ENCODE data around the gene DTL.

The DTL gene

GRCh38 chr1:212091438-212092121, 56.0 kb downstream of the DTL start:
- FAIRE-seq: no peak

GRCh38 chr1:212097360-212097759, 61.8 kb downstream of the DTL start:
- FAIRE-seq: no peak

GRCh38 chr1:212098310-212098709, 62.8 kb downstream of the DTL start:
- FAIRE-seq: no peak

- FAIRE-seq: no peak
These were observed 63.2 kb downstream of the DTL start for GRCh38 chr1:212098771-212099170.

GRCh38 chr1:212101251-212101650, 65.7 kb downstream of the DTL start:
- no peak for FAIRE-seq

GRCh38 chr1:212101735-212102134, 66.2 kb downstream of the DTL start:
- no peak for FAIRE-seq

- no peak for FAIRE-seq
These were observed 69.2 kb downstream of the DTL start for GRCh38 chr1:212104586-212105325.

- FAIRE-seq: no peak
These were observed 70.8 kb downstream of the DTL start for GRCh38 chr1:212106286-212106792.

GRCh38 chr1:212107481-212107880, 71.9 kb downstream of the DTL start:
- no peak for FAIRE-seq

- FAIRE-seq: no peak
These were observed 72.6 kb downstream of the DTL start for GRCh38 chr1:212108187-212108586.

- no peak for FAIRE-seq
These were observed 73.4 kb downstream of the DTL start for GRCh38 chr1:212108981-212109380.

- FAIRE-seq: no peak
These were observed 74.2 kb downstream of the DTL start for GRCh38 chr1:212109728-212110127.

- no peak for FAIRE-seq
These were observed 75.1 kb downstream of the DTL start for GRCh38 chr1:212110617-212111016.

- FAIRE-seq: no peak
These were observed 76.0 kb downstream of the DTL start for GRCh38 chr1:212111536-212111935.

GRCh38 chr1:212113706-212114105, 78.2 kb downstream of the DTL start:
- no peak for FAIRE-seq

- FAIRE-seq: no peak
These were observed 82.8 kb downstream of the DTL start for GRCh38 chr1:212118167-212118871.

GRCh38 chr1:212118872-212119260, 83.3 kb downstream of the DTL start:
- no peak for FAIRE-seq

- FAIRE-seq: no peak
These were observed 83.9 kb downstream of the DTL start for GRCh38 chr1:212119397-212119837.

- no peak for FAIRE-seq
These were observed 84.3 kb downstream of the DTL start for GRCh38 chr1:212119863-212120262.

- no peak for FAIRE-seq
These were observed 86.2 kb downstream of the DTL start for GRCh38 chr1:212121779-212122178.

GRCh38 chr1:212124690-212125582, 89.4 kb downstream of the DTL start:
- no peak for FAIRE-seq

- FAIRE-seq: no peak
These were observed 90.1 kb downstream of the DTL start for GRCh38 chr1:212125654-212126053.

Data from endometrium (tissue), 2 donors.